ENCODE data around the gene IKBKE. TPM values are rescaled to one million over a fixed set of nuclear protein-coding genes. Genes with fewer than 3 reads are reported as not detected.

Gene IKBKE
- total and polyA plus RNA-seq, 10 of the 15 experiments (the other 5 are each of a cell fraction or from before 2014, with no cell fraction given) = 12.8 to 35.1 (median 23.1) TPM

DNA sequence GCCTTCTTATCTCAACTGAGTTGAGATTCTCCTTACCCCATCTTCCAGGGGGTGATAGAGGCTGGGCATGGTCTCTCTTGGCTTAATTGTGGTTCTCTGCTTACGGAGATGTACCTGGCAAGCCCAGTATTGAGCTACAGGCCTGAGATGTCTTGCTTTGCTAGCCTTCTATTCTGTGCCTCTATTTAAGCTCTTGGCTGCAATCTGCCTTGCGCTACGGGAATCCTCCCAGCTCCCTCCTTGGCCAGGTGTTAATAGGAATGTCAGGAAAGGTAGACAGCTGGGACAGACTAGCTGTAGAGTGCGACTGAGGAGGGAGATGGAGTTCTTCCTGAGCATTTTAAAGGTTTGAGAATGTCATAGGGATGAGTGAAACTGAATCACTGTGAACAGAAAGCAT is 10.6 kb upstream of the IKBKE start (continued):
- TF ChIP-seq, protein P1, sequence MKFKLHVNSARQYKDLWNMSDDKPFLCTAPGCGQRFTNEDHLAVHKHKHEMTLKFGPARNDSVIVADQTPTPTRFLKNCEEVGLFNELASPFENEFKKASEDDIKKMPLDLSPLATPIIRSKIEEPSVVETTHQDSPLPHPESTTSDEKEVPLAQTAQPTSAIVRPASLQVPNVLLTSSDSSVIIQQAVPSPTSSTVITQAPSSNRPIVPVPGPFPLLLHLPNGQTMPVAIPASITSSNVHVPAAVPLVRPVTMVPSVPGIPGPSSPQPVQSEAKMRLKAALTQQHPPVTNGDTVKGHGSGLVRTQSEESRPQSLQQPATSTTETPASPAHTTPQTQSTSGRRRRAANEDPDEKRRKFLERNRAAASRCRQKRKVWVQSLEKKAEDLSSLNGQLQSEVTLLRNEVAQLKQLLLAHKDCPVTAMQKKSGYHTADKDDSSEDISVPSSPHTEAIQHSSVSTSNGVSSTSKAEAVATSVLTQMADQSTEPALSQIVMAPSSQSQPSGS (IDR thresholded peaks at IDR 0.05; ENCODE audit: low read length) = no peak
- TF ChIP-seq, protein P2, sequence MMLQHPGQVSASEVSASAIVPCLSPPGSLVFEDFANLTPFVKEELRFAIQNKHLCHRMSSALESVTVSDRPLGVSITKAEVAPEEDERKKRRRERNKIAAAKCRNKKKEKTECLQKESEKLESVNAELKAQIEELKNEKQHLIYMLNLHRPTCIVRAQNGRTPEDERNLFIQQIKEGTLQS (IDR thresholded peaks at IDR 0.05; ENCODE audit: borderline replicate concordance, extremely low read depth, low read depth, low read length) = no peak
- no peak for TF ChIP-seq ZNF622 (IDR thresholded peaks at IDR 0.05)

DNA sequence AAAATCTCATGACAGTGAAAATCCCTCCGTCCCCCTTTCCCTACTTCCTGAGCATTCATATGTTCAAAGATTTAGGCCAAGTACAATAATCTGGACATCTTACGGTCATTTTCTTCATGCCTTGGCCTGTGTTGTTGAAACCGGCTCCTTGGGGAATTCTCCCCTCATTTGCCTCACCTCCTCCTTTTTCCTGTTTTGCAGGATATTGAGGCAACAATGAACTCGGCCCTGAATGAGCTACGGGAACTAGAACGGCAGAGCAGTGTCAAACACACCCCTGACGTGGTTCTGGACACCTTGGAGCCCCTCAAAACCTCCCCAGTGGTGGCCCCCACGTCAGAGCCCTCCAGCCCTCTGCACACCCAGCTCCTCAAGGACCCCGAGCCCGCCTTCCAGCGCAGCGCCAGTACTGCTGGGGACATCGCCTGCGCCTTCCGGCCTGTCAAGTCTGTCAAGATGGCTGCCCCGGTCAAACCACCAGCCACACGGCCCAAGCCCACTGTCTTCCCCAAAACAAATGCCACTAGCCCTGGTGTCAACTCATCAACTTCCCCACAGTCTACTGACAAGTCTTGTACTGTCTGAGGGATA is 9.3 kb upstream of the IKBKE start:
- RAD21 ChIA-PET (ENCODE audit: unreplicated experiment) = interaction anchor here (0.6 to 3.1 kb wide), 6 partner anchors 9 to 420 kb away, joined by 3 to 22 read pairs (median 4); partner anchors contain the start of gene IKBKE

More for the DNA sequence above, 9.3 kb upstream of the IKBKE start:
- Histone ChIP-seq H3K9me3 (replicated peaks; ENCODE audit: control insufficient read depth, insufficient read depth, low read length) (no peaks in the 10 kb centered on the region), H4K20me1 (ENCODE audit: control insufficient read depth, insufficient read depth) (no peaks in the 10 kb centered on the region), H3K27ac (ENCODE audit: control insufficient read depth, insufficient read depth) (no peak overlapping the region), H3K9ac (ENCODE audit: control insufficient read depth, insufficient read depth, low read length) (no peak overlapping the region), H3K79me2 (ENCODE audit: control insufficient read depth, insufficient read depth, low read length) (no peaks in the 10 kb centered on the region), H3K4me1 (ENCODE audit: control insufficient read depth, insufficient read depth, low read length) (peaks cover 14% of the 10 kb centered on the region), H3K36me3 (ENCODE audit: control insufficient read depth in 2 of 2, insufficient read depth in 2 of 2, low read length in 1 of 2) (no peaks in the 10 kb centered on the region), H3K4me3 (no peak overlapping the region), H3K27me3 (replicated peaks in 1 of 2; ENCODE audit: control insufficient read depth in 2 of 2, insufficient read depth in 2 of 2, low read length in 1 of 2) (no peaks in the 10 kb centered on the region), H3K4me2 (ENCODE audit: control insufficient read depth, insufficient read depth) (no peak overlapping the region), H2AFZ (ENCODE audit: control insufficient read depth, low read depth, low read length) (no peak overlapping the region)
- ChIA-PET POLR2A (interaction anchor here (0.7 to 2.2 kb wide), 2 partner anchors 12 to 20 kb away, joined by 4 to 7 read pairs; no protein-coding TSS in a partner anchor), SMC1A (ENCODE audit: uncharacterized antibody, unreplicated experiment) (interaction anchor here (1.3 to 7.0 kb wide), 8 partner anchors 10 to 170 kb away, joined by 3 to 70 read pairs (median 6); partner anchors contain the start of genes IKBKE and RASSF5), CTCF (interaction anchor here (0.6 to 10.1 kb wide), 15 partner anchors 10 to 521 kb away, joined by 3 to 199 read pairs (median 14); partner anchors contain the start of genes DYRK3 and IKBKE)
- BruUV-seq (replicated peaks) = no TSS peak
- DNase-seq (ENCODE audit: low read depth, low spot score) (no peak), ATAC-seq (no peak), FAIRE-seq (no peak)
- in situ Hi-C loops (cut with MboI) = no loop called here
- intact Hi-C loops (cut with micrococcal nuclease; ENCODE audit: unreplicated experiment) = no loop called here
- TF ChIP-seq RB1 (IDR thresholded peaks at IDR 0.05; ENCODE audit: borderline replicate concordance) (no peak), JUNB (IDR thresholded peaks at IDR 0.05) (no peak), BRCA1 (IDR thresholded peaks at IDR 0.05; ENCODE audit: low read depth, low read length) (no peak), CEBPB (IDR thresholded peaks at IDR 0.05; ENCODE audit: borderline replicate concordance in 1 of 2, low read depth in 2 of 2, low read length in 2 of 2) (no peak), ZNF274 (IDR thresholded peaks at IDR 0.05; ENCODE audit: insufficient read depth, insufficient read length) (no peak)
- TF ChIP-seq, protein P3, sequence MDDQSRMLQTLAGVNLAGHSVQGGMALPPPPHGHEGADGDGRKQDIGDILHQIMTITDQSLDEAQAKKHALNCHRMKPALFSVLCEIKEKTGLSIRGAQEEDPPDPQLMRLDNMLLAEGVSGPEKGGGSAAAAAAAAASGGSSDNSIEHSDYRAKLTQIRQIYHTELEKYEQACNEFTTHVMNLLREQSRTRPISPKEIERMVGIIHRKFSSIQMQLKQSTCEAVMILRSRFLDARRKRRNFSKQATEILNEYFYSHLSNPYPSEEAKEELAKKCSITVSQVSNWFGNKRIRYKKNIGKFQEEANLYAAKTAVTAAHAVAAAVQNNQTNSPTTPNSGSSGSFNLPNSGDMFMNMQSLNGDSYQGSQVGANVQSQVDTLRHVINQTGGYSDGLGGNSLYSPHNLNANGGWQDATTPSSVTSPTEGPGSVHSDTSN (IDR thresholded peaks at IDR 0.05; ENCODE audit: insufficient replicate concordance, low read depth, low read length) = no peak
- WGBS (ENCODE audit: insufficient coverage, insufficient replicate concordance, low lambda C conversion rate, missing lambda C conversion rate) = 69% methylated on average over 17 of the region's 17 CpGs

Data from GM12878 (cell line).